Heart right ventricle (tissue), 16 donors: ENCODE results near the gene PRR5L. TPM values are rescaled to one million over a fixed set of nuclear protein-coding genes. Genes with fewer than 3 reads are reported as not detected.
A peak's percentile ranks its signal among the peaks of the same experiment; 100 is the strongest.

ENCODE experiments used
- ATAC-seq, 8 donors: fragments of 200-7000 bp; cut with Tn5 transposase; one replicate each; pipeline ENCODE4 v1.9.1; 2020; ENCODE audit warnings: mild to moderate bottlenecking in 8 of 8, moderate library complexity in 8 of 8, moderate number of reproducible peaks in 1 of 8
- DNase-seq, 2 donors: peaks; one replicate each; pipeline ENCODE4 v3.0.0-alpha.2; 2020
- H3K27ac ChIP-seq, 10 donors: fragments of 200-600 bp; sonication (generic) in 2 of 10; one replicate each; pipeline versions ENCODE4 v1.5.0 to v1.8.0; 2020 to 2022; ENCODE audit warnings: mild to moderate bottlenecking in 3 of 10
- H3K27me3 ChIP-seq, 7 donors: fragments of 200-600 bp; one replicate each; pipeline ENCODE4 v1.8.0; 2021 to 2022; ENCODE audit warnings: mild to moderate bottlenecking in 2 of 7
- H3K36me3 ChIP-seq, 9 donors: fragments of 200-600 bp; sonication (generic) in 1 of 9; one replicate each; pipeline versions ENCODE4 v1.5.0 to v1.8.0; 2020 to 2022; ENCODE audit warnings: mild to moderate bottlenecking in 2 of 9
- H3K4me1 ChIP-seq, 9 donors: fragments of 200-600 bp; sonication (generic) in 1 of 9; one replicate each; pipeline versions ENCODE4 v1.5.0 to v1.8.0; 2020 to 2022; ENCODE audit warnings: mild to moderate bottlenecking in 4 of 9
- H3K4me3 ChIP-seq, 10 donors: fragments of 200-600 bp; sonication (generic) in 2 of 10; one replicate each; pipeline versions ENCODE4 v1.5.0 to v1.8.0; 2020 to 2022; ENCODE audit warnings: mild to moderate bottlenecking in 7 of 10, moderate library complexity in 2 of 10
- H3K9me3 ChIP-seq, 11 donors: fragments of 200-600 bp in 10 of 11; sonication (generic) in 2 of 11; one replicate each; pipeline versions ENCODE4 v1.5.0 to v1.8.0; 2013 to 2022; ENCODE audit warnings: mild to moderate bottlenecking in 2 of 11, control low read depth in 1 of 11, moderate library complexity in 1 of 11
- WGBS, 2 donors: extraction: QIAGEN DNeasy Blood & Tissue Kit; methylation state at CpG; one replicate each; pipeline ENCODE4 v1.1.7; 2013; ENCODE audit warnings: inconsistent platforms in 1 of 2; 5-methylcytosine and 5-hydroxymethylcytosine counted together
- intact Hi-C, 10 donors: fragments of 100-400 bp; cut with DNase I; formaldehyde crosslinking; loops; one replicate each; pipeline versions ENCODE4 v1.11.1 to v1.14.2; 2022
- polyA plus RNA-seq, 2 donors: library from polyadenylated mRNA; stranded (reverse); fragments of 200-250 nt; gene quantifications; one replicate each; pipeline ENCODE4 v1.2.3, GENCODE V29; 2013
- total RNA-seq, 10 donors: library from RNA; stranded (reverse); fragmentation: NEBNext Ultra II Directional in 3 of 10; extraction: Animal tissue kit (Norgen Biotek cat#: 25700) in 3 of 10; gene quantifications; one replicate each; pipeline versions ENCODE4 v1.2.1 to v1.2.4, GENCODE V29; 2021 to 2023
- TF ChIP-seq, protein P1 (sequence below), 9 donors: fragments of 200-600 bp; sonication (generic) in 2 of 9; IDR thresholded peaks; one replicate each; pipeline versions ENCODE4 v1.5.0 to v1.8.0; 2021 to 2022; ENCODE audit warnings: antibody characterized with exemption in 9 of 9, mild to moderate bottlenecking in 5 of 9, moderate library complexity in 1 of 9
- donor health status: Arrhythmogenic right ventricular cardiomyopathy.
- donor health status: ischemic (EF 13 %, LVEDD 7.1; RV severe dilation, severe dysfunction).
- donor health status: healthy with polysubstance abuse.
- donor health status: DM: no; HTN: yes; CAD: no.
- donor health status: DM: no; HTN: no; CAD: no.
- donor health status: ischemic (EF 25% LVEDD 6.9; RV normal size, moderate dysfunction).
- donor health status: ischemic (EF 25% LVEDD 5.7; RV mildly dilated, moderate dysfunction).
- donor health status: healthy.
- donor health status: DM: yes; HTN: yes; CAD: no.
- donor health status: Ischemic cardiomyopathy.
- donor health status: ischemic (EF 35%, LVEDD 5.7; RV mildly dilated, moderate dysfunction).
- donor health status: nonischemic (EF 11% LVEDD 7.7; RV severe dilation, severe dysfunction).
- donor health status: DM: yes; HTN: yes; CAD: no.
- donor health status: PGD.
- donor health status: ischemic (EF 29% LVEDD 5.4; RV normal size, mild dysfunction).
- donor health status: nonischemic (EF 23%, LVEDD 6.1; RV moderate dilation, normal function).

PRR5L gene
- total and polyA plus RNA-seq, 12 donors = 0.80 to 10.7 (median 2.4) TPM

DNA sequence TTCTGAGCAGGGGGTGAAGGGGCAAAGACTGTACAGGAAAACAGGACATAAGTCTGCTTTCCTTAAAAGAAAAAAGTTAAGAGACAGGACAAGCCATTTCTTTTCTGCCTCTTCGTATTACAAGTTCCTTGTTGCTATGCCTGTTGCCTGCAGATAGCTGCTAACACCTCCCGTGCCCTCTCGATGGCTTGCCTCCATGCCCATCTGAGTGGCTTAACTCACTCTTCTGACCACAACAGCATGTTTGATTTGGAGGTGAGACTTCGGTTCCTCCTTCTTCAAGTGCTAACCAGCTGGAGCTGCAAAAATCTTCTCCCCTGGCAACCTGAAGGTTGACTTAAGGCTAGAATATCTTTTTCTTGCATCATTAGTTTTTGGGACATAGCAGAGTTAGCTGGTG is 103.1 kb downstream of the PRR5L start:
- H3K36me3 ChIP-seq = peaks cover 0 to 100% (median 0%) of the 10 kb centered on the region in 9 donors
- no peaks in the 10 kb centered on the region for H3K9me3 ChIP-seq
- H3K4me3 ChIP-seq = no peak overlapping the region
- WGBS, 2 donors = 88 to 90% methylated on average over 4 of the region's 4 CpGs
- intact Hi-C loops = no loop called here
- ATAC-seq (no peak), DNase-seq (no peak)
- H3K27me3 ChIP-seq = no peaks in the 10 kb centered on the region
- H3K27ac ChIP-seq = no peak overlapping the region
- TF ChIP-seq, protein P1, sequence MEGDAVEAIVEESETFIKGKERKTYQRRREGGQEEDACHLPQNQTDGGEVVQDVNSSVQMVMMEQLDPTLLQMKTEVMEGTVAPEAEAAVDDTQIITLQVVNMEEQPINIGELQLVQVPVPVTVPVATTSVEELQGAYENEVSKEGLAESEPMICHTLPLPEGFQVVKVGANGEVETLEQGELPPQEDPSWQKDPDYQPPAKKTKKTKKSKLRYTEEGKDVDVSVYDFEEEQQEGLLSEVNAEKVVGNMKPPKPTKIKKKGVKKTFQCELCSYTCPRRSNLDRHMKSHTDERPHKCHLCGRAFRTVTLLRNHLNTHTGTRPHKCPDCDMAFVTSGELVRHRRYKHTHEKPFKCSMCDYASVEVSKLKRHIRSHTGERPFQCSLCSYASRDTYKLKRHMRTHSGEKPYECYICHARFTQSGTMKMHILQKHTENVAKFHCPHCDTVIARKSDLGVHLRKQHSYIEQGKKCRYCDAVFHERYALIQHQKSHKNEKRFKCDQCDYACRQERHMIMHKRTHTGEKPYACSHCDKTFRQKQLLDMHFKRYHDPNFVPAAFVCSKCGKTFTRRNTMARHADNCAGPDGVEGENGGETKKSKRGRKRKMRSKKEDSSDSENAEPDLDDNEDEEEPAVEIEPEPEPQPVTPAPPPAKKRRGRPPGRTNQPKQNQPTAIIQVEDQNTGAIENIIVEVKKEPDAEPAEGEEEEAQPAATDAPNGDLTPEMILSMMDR (IDR thresholded peaks at IDR 0.05) = no peak
- H3K4me1 ChIP-seq = peaks cover 0 to 25% (median 14%) of the 10 kb centered on the region in 9 donors

DNA sequence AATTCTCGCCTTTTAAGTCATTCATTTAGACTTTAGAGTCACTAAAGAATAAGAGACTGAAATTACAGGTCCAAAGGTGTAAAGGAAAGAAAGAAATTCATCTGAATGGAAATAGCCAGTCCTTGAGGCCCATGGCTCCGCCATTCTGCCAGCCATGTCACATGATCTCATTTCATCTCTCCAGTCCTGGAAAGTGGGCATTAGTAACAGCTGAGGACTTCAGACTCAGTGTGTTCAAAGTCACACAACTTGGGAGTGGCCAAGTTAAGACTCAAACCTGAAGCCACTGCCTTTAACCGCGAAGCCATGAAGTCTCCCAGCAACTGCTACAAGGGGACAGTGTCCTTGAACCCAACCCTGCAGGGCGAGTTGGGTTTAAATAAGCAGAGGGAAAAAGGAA is 103.7 kb downstream of the PRR5L start:
- intact Hi-C loops = no loop called here
- H3K4me3 ChIP-seq = no peak overlapping the region

DNA sequence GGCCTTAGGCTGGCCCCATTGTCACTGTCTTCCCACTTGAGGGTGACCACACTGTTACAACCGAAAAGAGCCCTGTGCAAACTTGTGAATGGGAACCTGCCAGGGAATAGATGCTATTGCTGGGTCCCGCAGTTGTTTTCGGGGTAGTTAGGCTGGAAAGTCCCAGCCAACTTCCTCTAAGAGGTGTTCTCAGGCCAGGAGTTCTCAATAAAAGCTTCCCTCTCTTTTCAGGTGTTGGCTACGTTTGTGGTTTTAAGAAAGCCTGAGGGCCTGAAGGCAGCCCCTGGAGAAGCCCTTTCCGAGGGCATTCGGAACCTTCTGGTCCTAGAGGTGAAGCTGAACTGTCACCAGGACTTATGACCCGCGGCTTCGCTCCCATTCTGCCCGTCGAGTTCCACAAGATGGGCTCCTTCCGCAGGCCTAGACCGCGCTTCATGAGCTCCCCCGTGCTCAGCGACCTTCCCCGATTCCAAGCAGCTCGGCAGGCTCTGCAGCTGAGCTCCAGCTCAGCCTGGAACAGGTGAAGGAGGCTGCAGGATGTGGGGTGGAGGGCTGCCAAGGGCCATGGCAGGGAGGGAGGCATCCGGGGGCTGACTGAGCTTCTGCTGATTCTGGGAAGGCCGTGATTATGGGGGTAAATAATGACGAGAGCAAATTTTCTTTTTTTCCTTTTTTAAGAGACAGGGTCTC is 104.8 kb downstream of the PRR5L start:
- peaks cover 0 to 100% (median 0%) of the 10 kb centered on the region in 9 donors for H3K36me3 ChIP-seq
- TF ChIP-seq, protein P1 (IDR thresholded peaks at IDR 0.05) = no peak
- H3K27me3 ChIP-seq = no peaks in the 10 kb centered on the region
- no peak for DNase-seq
- H3K4me1 ChIP-seq = peaks cover 0 to 24% (median 14%) of the 10 kb centered on the region in 9 donors
- H3K9me3 ChIP-seq = no peaks in the 10 kb centered on the region
- intact Hi-C loops = no loop called here
- H3K4me3 ChIP-seq = no peak overlapping the region
- WGBS, 2 donors = 85 to 86% methylated on average over 21 of the region's 21 CpGs
- no peak for ATAC-seq
- H3K27ac ChIP-seq = no peak overlapping the region

More for the DNA sequence above, 103.7 kb downstream of the PRR5L start:
- Histone ChIP-seq H3K36me3 (peaks cover 0 to 100% (median 0%) of the 10 kb centered on the region in 9 donors), H3K27ac (no peak overlapping the region), H3K27me3 (no peaks in the 10 kb centered on the region), H3K4me1 (peaks cover 0 to 24% (median 14%) of the 10 kb centered on the region in 9 donors), H3K9me3 (no peaks in the 10 kb centered on the region)
- WGBS, 2 donors = 97 to 98% methylated on average over 5 of the region's 5 CpGs
- TF ChIP-seq, protein P1 (IDR thresholded peaks at IDR 0.05) = no peak
- ATAC-seq (no peak), DNase-seq (no peak)

DNA sequence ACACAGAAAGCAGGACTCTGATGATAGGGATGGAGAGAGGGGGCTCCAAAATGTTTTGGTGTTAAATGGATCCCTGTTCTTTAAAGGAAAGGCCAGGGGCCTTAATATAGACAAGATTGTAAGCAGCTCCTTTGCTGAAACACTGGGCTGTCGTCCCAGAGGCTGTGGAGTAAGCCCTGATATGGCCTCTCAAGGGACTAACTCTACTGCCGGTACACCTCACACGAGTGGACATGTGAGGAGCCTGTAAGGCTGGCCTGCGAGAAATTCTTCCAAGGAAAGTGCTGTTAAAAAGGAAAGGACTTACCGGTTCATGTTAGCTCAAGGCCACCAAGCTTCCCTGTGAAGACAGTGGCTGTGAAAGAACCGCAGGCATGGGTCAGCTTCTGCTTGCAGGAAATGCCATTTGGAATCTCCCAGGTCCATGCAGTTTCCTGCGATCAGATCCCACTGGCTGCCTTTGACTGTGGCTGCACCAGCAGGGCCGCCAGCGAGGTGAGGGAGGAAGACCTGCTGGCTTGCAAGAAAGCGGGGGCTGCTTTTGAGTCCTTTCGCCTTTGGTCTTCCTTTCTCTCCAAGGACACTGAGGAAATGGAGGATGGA is 106.6 kb downstream of the PRR5L start:
- Histone ChIP-seq H3K27me3 (no peaks in the 10 kb centered on the region), H3K4me3 (no peak overlapping the region), H3K36me3 (peaks cover 0 to 94% (median 0%) of the 10 kb centered on the region in 9 donors), H3K9me3 (no peaks in the 10 kb centered on the region), H3K4me1 (peaks cover 0 to 38% (median 14%) of the 10 kb centered on the region in 9 donors), H3K27ac (peak overlapping the region in 3 of 10 donors; percentile 24 to 39 (median 27))
- TF ChIP-seq, protein P1 (IDR thresholded peaks at IDR 0.05) = no peak
- peak in 6 of 8 donors; percentile 66 to 85 (median 75) for ATAC-seq
- 54% methylated on average over 11 of the region's 11 CpGs for WGBS, 2 donors
- intact Hi-C loops = no loop called here
- peak in 1 of 2 donors; percentile 40 for DNase-seq
